SU-DHL-6 (cell line): Measurements from ENCODE around the gene SYT13.

Experiments used
- EZH2phosphoT487 ChIP-seq: fragments of 200-600 bp; sonication (generic), shearing (Covaris generic); conservative IDR thresholded peaks from 2 replicates; pipeline ENCODE4 v1.6.1; 2018; ENCODE audit warnings: mild to moderate bottlenecking, antibody characterized with exemption, low read length, moderate library complexity, mixed read lengths
- TF ChIP-seq, protein P1 (sequence below): fragments of 200-600 bp; sonication (generic); IDR thresholded peaks from one replicate; pipeline ENCODE4 v1.5.1; 2017; ENCODE audit warnings: antibody characterized with exemption, mild to moderate bottlenecking, low read length, moderate library complexity; ENCODE audit not compliant: insufficient read depth, poor library complexity, severe bottlenecking

GRCh38 chr11:45262900-45263299 is 23.2 kb downstream of the SYT13 start:
- TF ChIP-seq, protein P1, sequence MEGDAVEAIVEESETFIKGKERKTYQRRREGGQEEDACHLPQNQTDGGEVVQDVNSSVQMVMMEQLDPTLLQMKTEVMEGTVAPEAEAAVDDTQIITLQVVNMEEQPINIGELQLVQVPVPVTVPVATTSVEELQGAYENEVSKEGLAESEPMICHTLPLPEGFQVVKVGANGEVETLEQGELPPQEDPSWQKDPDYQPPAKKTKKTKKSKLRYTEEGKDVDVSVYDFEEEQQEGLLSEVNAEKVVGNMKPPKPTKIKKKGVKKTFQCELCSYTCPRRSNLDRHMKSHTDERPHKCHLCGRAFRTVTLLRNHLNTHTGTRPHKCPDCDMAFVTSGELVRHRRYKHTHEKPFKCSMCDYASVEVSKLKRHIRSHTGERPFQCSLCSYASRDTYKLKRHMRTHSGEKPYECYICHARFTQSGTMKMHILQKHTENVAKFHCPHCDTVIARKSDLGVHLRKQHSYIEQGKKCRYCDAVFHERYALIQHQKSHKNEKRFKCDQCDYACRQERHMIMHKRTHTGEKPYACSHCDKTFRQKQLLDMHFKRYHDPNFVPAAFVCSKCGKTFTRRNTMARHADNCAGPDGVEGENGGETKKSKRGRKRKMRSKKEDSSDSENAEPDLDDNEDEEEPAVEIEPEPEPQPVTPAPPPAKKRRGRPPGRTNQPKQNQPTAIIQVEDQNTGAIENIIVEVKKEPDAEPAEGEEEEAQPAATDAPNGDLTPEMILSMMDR = no peak
- TF ChIP-seq EZH2phosphoT487 = no peak
